Amniotic stem cell (primary cell): ENCODE data around the gene CPAMD8.

Experiments used
- DNase-seq: peaks from one replicate; lab custom pipeline; 2025; lab: John Stamatoyannopoulos, UW

Gene CPAMD8

DNA sequence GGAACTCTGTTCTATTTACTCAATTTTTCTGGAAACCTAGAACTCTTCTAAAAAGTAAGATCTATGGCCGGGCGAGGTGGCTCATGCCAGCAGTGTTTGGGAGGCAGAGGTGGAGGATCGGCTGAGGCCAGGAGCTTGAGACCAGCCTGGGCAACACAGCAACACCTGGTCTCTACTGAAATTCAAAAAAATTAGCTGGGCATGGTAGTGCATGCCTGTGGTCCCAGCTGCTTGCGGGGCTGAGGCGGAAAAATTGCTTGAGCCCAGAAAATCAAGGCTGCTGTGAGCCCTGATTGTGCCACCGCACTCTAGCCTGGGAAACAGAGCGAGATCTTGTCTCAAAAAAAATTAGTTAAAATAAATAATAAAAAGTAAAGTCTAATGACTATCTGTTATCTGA is 109.2 kb downstream of the CPAMD8 start:
- DNase-seq, result no peak

GRCh38 chr19:16915734-16916133 is 110.9 kb downstream of the CPAMD8 start:
- DNase-seq, result no peak

- no peak for DNase-seq
Measured at GRCh38 chr19:16915135-16915534, 111.5 kb downstream of the CPAMD8 start.

DNA sequence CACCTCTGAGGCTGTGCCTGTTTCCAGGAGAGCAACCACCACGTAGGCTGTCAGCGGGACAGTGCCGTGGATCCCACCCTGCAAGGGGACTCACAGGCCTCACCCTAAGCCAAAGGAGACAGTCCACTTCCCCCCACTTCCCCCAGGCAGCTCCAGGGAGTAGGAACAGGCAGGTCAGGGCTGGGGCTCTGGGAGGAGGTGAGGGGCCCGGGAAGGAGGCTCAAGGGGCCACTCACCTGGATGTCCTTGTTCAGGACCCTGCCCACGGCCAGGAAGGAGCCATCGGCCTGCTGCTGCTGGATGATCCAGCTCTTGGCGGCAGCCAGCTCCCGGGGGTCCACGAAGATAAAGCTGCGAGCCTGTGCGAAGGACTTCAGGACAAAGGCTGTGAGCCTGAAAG is 112.2 kb downstream of the CPAMD8 start:
- DNase-seq, result no peak

GRCh38 chr19:16912780-16913179 is 113.8 kb downstream of the CPAMD8 start:
- DNase-seq, result no peak

GRCh38 chr19:16911046-16911445 is 115.6 kb downstream of the CPAMD8 start:
- no peak for DNase-seq

DNA sequence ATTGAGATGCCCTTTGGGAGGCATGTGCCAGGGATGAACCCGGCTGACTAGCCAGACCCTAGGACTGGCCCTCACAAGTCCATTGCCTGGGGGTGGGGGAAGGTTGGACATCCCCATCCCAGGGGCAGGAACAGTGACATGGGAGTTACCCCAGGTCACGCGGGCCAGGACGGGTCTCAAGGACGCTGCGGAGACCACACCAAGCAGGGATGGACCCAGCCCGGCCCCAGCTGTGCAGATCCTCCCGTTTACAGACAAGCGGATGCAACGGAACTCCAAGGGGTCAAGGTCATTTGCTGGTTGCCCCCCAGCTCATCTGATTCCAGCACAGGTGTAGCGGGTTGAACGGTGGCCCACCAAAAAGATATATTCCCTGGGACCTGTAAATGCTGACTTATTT is 117.9 kb downstream of the CPAMD8 start:
- DNase-seq, result no peak

- DNase-seq, result no peak
Measured at GRCh38 chr19:16904599-16904998, 122.0 kb downstream of the CPAMD8 start.

DNA sequence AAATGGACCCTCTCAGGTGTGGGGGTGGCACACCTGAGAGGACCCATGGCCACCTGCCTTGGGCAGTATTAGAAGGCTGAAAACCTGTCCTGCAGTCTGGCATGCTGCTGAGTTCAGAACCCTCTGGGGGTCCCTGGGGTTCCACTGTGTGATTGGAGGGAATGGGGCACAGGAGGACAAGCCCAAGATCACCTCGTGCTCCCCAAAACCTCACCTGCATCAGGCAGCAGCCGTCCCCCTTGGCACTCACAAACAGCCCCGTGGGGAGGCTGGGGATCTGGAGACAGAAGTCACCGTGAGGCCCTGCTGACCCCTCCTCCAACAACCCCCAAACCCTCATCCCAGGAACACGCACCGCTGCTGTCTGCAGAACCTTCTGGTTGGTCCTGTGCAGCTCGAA is 123.3 kb downstream of the CPAMD8 start:
- no peak for DNase-seq

DNA sequence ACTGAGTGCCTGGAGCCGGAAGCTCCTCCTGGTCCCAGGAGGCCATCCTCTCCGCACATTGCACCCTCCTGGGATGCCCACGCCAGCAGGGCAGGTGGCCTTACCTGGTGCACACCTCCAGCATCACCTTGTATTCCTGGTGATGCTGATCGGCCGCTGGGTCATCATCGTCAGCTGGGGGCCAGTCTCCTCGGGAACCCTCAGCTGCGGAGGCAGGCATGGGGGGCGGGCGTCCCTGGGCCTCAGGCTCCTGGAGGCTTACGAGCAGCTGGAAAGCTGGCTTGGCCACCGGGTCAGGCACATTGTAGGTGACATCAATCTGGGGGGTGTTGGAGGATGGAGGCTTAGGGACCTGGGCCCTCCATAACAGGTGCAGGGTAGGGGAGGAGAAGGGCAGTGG is 124.1 kb downstream of the CPAMD8 start:
- DNase-seq, result no peak

DNA sequence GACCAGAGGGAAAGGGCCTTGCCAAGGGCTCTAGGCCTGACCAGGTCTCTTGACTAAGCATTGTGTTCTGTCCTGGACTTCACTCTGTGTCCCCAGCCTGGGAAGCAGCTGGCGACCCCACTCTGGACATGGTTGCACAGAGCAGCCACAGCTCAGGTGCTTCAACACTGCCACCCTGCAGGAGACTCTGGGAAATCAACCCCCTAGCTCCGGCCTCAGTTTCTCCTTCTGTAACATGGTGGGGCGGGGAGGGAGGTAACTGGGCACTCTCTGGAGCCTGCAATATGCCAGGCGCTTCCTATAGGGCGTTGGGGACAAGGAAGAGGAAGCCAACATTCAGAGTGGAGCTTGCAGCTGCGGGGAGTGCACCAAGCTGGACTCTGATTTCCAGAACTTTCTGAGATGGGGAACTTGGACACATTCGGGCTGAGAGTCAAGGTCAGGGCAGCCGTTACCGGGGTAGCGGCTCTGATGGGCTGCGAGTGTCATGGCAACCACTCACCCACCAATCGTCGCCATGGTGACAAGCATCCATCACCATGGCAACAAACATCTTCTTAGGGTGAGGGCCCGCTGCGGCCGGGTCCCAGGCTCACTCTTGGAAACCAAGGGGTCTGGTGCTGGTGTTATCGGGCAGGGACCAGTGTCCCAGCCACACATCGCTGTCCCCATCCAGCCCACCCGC is 125.0 kb downstream of the CPAMD8 start:
- DNase-seq, result no peak

GRCh38 chr19:16899566-16900075 is 127.0 kb downstream of the CPAMD8 start:
- no peak for DNase-seq

DNA sequence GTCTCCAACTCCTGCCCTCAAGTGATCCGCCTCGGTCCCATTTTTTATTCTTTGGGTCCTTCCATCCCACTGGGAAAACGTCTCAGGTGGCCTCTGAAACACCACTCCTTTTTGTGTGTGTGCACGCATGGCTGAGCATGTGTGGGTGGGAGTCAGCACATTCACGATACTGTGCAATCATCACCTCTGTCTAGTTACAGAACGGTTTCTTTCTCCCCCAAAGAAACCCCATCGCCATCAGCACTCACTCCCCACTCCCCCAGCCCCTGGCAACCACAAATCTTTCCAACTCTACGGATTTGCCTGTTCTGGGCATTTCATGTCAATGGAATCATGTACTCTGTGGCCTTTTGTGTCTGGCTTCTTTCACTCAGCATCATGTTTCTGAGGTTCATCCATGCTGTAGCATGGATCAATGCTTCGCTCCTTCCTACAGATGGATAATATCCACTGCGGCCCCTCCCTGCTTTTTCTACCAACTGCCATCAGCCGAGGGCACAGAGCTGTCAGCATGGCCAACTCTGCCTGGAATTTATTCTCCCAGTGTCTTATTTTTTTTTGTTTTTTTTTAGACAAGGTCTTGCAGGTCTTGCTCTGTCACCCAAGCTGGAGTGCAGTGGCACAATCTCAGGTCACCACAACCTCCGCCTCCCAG is 128.1 kb downstream of the CPAMD8 start:
- DNase-seq, result no peak

- DNase-seq, result no peak
Measured at GRCh38 chr19:16897856-16898161, 128.8 kb downstream of the CPAMD8 start.

- DNase-seq, result peak; percentile 75
Measured at GRCh38 chr19:16897029-16897855, 129.4 kb downstream of the CPAMD8 start.

- no peak for DNase-seq
Measured at GRCh38 chr19:16896146-16897028, 130.2 kb downstream of the CPAMD8 start.

DNA sequence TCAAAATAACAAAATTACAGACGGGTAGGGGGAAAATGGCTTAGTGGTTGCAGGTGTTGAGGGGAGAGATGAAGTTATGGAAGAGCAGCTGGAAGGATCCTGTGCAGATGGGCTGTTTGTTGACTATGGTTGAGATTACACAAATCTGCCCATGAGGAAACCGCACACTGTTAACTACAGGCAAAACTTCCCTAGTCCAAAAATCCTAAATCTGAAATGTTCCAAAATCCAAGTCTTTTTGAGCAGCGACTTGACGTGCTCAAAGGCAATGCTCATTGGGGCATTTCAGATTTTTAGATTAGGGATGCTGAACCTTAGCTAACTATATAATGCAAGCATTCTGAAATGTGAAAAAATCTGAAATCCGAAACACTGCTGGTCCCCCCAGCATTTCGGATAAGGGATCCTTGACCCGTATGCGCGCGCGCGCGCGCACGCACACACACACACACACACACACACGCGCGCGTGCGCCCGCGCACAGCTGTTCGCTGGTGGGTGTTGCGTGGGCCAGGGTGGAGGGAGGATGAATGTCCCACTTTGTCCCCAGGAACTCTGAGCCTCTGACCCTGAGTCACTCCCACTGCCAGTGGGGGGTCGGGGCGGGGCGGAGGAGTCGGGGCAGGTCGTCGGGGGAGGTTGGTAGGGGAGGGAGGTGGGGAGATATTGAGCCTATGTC is 131.0 kb downstream of the CPAMD8 start:
- DNase-seq, result no peak

GRCh38 chr19:16894080-16894479 is 132.5 kb downstream of the CPAMD8 start:
- DNase-seq, result no peak

- no peak for DNase-seq
Measured at GRCh38 chr19:16893686-16893989, 133.0 kb downstream of the CPAMD8 start.

DNA sequence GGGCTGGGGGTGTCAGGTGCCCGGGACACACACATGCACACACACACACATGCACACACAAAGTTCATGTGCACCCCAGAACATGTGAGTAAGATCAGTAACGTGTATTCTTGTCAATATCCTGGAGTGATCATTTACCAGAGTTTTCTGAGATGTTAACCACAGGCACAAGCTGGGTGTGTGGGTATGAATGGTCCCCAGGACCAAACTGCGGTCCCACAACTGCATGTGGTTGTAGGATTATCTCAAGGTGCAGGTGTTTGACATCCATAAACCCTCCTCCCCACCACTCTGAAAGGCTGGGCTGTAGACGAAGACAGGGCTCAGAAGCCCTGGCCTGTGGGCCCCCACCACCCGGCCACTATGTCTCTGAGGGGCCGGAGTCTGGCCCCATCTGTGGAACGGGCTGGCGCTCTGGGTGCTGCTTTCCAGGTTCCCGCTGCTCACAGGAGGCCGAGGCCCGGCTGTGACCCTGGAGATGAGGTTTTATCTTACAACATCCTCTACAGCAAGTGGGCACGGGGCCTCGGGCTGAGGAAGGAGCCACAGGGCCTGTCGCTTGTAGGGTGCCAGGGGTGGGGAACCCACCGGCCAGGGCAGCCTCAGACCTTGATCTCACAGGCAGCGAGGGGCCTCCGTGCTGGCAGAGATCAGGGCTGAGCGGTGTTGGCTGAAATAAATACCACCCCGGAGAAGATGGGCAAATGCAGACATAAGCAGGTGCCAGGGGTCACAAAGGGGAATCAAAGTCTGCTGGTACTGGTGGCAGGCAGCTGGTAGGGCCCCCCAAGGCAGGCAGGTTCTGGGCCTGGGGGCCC is 133.5 kb downstream of the CPAMD8 start:
- DNase-seq, result no peak

DNA sequence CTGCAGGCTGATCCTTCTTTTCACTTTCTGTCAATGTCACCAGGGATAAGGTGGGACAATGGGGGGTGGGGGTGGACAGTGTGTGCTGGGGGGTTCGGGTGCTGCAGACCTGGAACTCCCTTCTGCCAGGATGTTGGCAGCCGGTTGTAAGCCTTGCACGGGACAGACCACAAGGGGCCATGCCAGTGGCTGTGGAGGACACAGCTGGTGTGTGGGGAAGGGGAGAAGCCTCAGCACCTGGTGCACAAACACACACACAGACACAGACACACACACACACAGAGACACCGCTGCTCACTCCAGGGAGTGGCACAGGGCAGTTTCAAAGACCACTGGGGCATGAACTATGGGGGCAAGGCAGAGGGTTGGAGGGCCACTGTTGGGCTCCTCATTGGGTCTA is 134.2 kb downstream of the CPAMD8 start:
- DNase-seq, result no peak
